ENCODE measurements around the gene SZRD1.

SZRD1 gene

DNA sequence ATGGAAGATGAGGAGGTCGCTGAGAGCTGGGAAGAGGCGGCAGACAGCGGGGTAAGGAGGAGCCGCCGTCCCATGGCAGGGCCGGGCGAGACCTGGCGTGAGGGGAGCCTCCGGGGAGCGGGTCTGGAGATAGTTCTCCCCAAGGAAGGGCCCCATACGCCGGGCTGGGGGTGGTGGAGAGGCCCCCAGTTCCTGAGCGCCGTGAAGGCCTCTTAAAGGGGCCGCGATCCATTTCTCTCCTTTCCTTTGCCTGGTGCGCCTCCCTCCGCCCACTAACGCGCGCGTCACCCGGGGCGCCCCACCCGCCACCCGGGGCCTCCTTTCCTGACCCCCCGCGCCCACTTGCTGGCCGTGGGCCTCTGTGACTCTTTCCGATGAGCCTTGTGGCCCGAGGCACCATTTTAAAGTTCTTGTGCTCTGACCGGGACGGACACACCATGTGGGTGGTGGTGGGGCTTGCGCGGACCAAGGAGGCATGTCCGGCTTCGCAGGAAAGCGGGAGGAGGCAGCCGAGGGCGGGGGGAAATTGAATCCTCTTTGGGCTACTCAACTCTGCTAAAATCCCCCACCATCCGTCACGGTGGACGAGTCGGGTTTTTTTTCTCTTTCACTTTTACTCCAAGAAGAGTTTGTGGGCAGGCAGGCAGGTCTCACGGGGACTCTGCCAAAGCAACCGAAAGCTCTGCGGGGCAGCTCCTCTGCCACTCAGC, 371 bp downstream of the SZRD1 start:
- in situ Hi-C loops (cut with HindIII; ENCODE audit: low sequenced_read_pairs) = no loop called here

DNA sequence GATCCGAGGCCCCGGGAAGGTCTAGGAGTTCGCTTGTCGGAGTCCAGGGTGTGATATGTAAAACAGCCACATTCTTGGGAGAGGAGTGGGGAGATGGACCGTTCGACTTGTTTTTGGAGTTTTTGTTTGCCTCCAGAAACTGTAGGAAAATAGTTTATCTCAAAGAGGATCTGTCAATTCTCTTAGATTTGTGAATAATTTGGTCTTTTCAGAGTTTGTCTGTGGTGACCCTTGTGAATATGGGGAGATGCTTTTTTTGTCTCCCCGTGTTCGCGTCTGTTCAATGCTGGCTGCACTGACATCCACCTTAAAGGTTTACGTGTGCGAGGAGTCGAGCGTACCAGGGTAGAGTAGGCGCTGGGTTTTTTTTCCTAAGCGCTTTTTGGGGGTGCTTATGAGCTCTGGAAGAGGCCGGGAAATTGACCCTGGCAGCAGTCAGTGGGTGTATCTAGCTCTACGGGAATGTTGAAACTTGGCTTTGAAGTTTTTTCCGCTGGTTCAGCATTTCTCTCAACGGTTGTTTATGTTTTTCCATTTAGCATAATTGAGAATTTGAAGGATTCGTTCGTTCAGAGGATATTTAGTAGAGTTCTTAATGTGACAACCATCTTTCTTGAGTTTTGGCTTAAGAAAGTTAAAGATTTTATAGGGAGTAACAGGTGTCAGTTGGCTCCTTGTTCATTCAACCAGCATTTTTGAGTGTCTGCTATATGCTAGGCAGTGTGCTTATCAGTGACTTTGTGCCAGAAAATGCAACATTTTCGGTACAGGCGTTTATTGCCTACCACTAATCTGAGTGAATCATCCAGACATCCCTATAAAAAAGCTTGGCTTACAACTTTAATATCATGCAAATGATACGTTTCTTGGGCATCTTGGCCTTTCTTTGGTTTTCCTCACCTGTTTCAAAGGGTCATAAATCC, 1.2 kb downstream of the SZRD1 start:
- in situ Hi-C loops (cut with HindIII; ENCODE audit: low sequenced_read_pairs) = no loop called here

DNA sequence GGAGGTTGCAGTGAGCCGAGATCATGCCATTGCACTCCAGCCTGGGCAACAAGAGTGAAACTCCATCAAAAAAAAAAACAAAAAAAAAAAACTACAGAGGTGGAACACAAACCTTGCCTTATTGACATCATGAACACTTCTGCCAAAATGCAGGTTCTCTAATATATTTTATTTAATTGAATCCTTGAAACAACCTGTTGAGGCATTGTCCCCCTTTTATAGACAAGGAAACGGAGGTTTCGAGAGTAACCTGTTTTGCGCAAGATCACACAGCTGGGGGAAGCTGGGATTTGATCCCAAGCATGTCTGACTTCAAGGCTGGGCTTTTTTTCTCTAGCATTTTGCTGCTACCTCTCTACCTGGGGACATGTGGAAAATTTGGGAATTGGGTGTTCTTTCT, 2.8 kb downstream of the SZRD1 start:
- in situ Hi-C loops (cut with HindIII; ENCODE audit: low sequenced_read_pairs) = no loop called here

DNA sequence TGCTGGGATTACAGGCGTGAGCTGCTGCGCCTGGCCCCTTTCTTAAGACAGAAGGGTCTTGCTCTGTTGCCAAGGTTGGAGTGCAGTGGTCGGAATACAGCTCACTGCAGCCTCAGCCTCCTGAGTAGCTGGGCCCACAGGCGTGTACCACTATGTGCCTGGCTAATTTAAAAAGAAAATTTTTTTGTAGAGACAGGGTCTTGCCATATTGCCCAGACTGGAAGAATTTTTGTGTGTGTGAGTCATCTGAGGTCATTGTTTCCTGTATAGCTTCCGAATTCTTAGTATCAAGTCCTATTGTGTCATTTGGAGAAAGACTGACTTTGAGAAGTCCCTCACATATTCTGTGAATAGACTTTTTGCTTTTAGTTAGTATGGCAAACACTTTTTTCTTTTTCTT, 4.7 kb downstream of the SZRD1 start:
- in situ Hi-C loops (cut with HindIII; ENCODE audit: low sequenced_read_pairs) = no loop called here

DNA sequence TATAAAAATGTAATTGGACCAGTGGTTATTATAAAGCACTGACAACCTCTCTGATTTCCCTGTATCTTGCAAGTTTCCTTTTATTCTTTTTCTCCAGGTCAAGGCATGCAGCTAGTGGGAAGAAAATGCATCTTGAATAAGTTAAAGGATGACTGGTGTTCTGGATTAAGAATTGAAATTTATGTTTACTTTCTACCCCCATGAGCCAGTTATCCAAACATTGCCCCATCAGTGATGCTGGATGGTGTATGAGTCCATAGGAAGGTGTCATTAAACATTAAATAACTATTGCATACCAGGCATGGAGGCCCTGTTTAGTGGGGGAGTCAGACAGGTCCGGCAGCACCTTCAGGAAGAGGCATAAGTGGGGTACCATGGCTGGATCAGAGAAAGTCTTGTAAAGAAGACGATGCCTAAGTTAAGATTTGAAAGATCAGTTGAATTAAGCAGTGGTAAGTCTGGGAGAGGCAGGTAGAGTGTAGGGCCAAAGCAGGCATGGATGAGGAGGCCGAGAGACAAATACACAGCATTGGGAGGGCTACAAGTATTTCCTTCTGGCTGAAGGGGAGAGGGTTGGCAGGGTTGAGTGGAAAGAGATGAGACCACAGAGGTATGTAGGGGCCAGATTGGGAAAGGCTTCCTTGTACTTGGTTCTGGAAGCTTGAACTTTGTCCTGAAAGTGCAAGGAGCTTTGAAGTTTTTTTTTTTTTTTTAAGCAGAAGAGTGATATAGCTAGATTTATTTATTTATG, 5.7 kb downstream of the SZRD1 start:
- in situ Hi-C loops (cut with HindIII; ENCODE audit: low sequenced_read_pairs) = no loop called here

DNA sequence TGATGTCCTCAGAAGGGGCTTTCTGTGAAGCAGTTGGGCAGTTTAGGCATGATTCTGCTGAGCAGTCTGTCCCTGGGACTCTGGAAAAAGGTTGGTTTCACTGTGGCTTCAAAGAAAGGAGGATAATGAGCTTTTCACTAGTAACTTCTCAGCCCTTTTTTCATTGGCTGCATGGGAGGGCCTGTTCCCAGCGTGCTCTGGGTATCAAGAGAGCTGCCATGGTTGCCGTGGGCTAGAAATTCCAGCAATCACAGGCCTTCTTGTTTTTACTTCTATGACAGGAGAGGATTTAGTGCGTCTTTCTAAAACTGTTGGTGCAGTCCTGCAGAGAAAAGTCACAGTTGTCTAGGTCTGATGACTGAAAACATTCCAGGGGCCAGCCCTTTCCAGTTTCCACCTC, 7.2 kb downstream of the SZRD1 start:
- in situ Hi-C loops (cut with HindIII; ENCODE audit: low sequenced_read_pairs) = no loop called here

DNA sequence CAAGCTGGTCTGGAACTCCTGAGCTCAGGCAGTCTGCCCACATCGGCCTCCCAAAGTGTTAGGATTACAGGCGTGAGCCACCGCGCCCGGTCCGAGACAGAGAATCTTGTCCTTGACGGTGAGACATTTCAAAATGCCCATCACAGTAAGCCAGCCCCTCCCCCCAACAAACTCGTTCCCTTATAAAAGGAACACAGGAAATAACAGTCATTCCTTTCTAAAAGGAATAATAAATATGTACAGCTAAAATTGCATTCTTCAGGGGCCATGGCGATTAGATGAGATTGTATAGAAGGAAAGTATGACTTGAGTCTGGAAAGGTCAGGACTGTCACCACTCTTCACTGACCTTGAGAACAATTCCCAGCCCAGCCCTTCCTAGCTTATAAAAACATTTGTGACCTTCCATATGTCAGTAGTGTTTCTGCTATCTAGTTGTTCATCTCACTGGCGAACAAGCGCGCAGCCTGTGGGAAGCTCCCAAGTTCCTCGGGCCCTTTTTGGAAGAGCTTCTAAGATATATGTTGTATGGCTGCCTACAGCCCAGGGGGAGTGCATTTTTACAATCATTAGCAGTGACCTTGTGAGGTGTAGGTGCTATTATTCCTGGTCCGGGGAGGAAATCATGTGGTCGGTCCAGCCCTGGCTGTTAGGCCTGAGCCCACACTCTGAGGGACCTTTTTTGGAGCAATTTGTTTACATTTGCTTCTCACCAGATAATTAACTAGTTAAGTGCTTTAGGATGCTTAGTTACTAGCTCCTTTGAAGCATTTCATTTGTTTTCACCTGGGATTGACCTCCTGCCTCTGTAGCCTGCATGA, 8.7 kb downstream of the SZRD1 start:
- in situ Hi-C loops (cut with HindIII; ENCODE audit: low sequenced_read_pairs) = no loop called here

DNA sequence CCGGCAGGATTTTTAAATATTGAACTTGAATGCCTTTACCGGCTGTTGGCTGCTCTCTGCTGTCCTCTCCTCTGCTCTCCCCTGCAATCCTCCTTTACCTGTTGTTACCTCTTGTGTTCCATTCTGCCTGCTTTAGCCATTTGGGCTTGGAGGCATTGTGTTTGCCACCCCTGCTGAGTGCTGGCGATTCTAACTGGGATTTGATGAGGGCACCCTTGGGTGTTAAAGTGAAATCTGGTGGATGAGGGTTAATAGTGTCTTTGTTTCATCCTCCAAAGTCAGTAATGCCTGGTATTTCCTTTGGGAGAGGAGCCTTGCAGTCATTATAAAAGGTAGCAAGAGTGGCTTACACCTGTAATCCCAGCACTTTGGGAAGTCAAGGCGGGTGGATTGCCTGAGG, 9.9 kb downstream of the SZRD1 start:
- in situ Hi-C loops (cut with HindIII; ENCODE audit: low sequenced_read_pairs) = no loop called here

DNA sequence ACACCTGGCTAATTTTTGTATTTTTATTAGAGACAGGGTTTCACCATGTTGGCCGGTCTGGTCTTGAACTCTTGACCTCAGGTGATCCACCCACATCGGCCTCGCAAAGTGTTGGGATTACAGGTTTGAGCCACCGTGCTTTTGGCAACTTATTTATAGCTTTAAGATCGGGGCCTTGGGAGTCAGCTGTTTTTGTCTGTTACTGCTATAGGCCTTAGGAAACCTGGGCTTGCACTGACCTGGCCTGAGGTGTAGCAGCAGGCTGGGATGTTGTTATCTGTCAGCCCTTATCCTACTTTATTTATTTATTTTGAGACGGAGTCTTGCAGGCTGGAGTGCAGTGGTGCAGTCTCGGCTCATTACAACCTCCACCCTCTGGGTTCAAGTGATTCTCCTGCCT, 11.4 kb downstream of the SZRD1 start:
- in situ Hi-C loops (cut with HindIII; ENCODE audit: low sequenced_read_pairs) = no loop called here

DNA sequence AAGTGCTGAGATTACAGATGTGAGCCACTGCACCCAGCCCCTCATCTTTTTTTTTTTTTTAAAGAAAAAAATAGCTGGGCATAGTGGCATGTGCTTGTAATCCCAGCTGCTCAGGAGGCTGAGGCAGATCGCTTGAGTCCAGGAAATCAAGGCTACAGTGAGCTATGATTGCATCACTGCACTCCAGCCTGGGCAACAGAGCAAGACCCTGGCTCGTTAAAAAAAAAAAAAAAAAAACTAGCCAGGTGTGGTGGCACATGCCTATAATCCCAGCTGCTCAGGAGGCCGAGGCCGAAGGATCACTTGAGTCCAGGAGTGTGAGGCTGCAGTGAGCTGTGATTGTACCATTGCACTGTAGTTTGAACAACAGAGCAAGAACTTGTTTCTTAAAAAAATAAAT, 13.8 kb downstream of the SZRD1 start:
- in situ Hi-C loops (cut with HindIII; ENCODE audit: low sequenced_read_pairs) = no loop called here

DNA sequence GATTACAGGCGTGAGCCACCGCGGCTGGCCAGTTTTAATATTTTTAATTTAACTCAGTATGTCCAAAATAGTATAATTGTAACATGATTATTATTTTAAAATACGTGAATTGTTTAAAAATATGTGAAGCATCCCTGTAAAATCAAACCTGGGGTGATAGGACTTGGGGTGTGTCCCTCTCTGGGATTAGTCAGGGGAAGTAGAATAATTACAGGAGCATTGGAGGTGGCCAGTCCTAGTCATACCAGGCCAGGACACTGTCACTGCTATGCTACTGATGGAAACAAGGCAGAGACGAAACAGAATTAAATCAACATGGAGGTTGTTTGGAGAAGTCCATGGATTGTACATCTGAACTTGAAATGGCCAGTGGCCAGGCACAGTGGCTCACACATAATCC, 16.8 kb downstream of the SZRD1 start:
- in situ Hi-C loops (cut with HindIII; ENCODE audit: low sequenced_read_pairs) = no loop called here

DNA sequence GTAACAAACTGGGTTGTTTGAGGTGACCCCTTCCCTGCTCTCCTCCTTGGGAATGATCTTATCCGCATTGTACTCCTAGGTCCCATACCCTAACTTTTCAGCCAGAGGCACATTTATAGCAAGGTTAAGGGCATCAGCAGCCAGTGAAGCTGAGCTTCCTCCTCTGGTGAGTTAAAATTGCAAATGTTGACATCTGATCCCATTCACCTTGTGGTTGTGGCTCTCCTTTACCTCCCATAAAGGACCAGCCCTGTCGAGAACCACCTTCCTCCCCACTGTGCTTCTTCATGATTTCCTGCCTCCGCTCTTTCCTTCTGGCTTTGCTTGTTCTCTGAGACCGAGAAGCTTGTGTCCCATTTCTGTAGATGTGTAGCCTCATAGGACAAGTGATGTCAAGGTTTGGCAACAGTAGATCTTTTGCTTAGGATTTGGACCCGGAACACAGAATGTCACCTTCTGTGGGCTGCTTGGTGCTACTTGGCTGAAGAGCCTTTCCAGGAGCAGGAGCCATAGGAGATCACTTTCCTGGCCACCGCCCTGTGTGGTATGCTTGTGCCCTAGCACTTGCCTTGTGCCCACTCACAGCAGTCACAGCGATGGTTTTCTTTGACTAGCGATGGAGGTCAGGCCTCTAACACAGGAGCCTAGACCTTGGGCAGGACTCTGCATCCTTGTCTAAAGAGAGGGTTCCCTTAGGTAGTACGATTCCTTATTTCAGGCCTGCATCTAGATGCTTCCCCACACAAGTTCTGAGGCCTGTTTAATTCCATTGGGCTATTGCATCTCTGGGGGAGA, 18.8 kb downstream of the SZRD1 start:
- in situ Hi-C loops (cut with HindIII; ENCODE audit: low sequenced_read_pairs) = loop anchor here (5.0 kb wide), 1 partner anchor 46 kb away; no protein-coding TSS in a partner anchor

DNA sequence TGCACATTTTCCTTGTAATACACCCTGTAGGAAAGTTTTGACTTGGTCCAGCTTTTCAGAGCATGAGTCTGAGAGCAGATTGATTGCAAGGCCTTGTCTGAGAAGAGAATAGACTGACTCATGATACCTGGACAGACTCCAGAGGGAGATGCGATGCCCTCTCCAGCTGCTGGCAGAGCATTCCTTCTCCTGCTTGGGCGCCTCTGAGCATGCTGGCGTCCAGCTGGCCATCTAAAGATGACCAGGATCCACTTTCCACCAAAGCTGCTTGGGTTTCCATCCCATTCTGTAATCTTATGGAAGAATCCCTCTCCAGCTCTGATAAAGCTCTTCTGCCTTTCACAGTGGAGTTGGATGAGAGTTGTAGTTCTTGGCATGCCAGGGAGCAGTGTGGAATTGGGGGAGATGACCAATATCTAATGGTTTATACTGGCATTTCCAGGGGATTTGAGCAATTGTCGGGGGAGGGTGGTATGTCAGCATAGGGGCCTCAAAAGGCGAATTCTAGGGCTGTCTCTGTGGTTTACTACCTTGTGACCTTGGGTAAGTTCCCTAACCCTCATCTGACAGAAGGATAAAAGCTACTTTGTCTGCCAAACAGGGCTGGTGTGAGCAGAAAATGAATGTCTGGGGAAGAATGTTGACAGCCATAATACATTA, 19.5 kb downstream of the SZRD1 start:
- in situ Hi-C loops (cut with HindIII; ENCODE audit: low sequenced_read_pairs) = loop anchor here (5.0 kb wide), 1 partner anchor 46 kb away; no protein-coding TSS in a partner anchor

DNA sequence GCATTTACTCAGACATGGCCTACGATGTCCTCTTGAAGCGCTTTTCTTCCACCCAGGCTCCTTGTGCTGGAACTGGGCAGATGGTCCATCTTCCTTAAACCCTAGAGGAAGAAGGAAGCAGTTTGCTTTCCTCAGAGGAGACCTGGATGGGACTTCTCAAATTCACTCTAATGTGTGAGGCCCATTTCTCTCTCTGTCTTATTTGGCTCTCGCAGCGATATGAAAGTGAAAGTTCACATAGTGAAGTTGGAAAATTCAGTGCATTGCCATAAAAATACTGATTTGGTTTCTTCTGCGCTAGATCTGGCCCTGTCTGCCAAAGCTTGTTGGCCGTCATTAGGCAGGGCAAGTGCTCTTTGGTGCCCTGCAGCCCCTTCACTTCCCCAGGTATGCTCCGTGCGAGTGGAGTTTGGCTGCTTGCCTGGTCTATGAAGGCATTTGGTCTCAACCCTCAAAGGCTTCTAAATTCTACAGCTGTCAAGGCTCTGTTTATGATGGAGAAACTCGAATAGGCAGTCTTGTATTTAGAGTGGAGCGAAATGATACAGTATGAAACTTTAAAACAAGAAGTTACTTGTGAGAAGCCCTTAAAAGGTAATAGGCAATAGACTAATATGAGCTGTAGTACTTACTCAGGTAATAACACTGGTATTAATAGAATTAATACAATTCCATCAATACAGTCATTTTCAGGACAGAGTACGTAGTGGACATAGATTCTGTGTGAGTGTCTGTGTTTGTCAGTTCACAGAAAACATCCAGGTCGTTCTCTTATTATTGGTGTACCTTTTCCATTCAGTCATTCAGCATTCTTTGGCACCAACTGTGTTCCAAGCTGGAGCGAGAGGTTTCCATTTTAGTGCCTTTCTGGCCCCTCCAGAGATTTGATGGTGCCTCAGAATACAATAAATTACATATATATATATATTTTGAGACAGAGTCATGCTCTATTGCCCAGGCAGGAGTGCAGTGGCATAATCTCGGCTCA, 20.5 kb downstream of the SZRD1 start:
- in situ Hi-C loops (cut with HindIII; ENCODE audit: low sequenced_read_pairs) = loop anchor here (5.0 kb wide), 1 partner anchor 45 kb away; no protein-coding TSS in a partner anchor

DNA sequence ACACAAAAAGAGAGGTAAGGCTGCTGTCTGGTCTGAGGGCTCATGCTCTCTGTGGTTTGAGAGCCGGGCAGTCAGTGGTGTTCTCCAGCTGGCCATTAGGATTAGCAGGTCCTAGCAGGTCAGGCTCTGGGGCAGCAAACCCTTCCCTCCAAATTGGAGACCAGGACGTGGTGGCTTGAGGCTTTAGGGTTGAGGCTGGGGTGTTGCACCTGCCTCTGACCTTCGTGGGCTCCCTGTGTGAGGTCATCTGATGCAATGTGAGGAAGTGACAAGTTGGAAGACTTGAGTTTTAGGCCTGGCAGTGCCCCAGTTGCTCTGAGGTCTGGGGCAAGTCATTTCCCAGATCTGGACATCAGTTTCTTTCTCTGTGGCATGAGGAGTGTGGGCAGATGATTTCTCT, 24.4 kb downstream of the SZRD1 start:
- in situ Hi-C loops (cut with HindIII; ENCODE audit: low sequenced_read_pairs) = no loop called here

DNA sequence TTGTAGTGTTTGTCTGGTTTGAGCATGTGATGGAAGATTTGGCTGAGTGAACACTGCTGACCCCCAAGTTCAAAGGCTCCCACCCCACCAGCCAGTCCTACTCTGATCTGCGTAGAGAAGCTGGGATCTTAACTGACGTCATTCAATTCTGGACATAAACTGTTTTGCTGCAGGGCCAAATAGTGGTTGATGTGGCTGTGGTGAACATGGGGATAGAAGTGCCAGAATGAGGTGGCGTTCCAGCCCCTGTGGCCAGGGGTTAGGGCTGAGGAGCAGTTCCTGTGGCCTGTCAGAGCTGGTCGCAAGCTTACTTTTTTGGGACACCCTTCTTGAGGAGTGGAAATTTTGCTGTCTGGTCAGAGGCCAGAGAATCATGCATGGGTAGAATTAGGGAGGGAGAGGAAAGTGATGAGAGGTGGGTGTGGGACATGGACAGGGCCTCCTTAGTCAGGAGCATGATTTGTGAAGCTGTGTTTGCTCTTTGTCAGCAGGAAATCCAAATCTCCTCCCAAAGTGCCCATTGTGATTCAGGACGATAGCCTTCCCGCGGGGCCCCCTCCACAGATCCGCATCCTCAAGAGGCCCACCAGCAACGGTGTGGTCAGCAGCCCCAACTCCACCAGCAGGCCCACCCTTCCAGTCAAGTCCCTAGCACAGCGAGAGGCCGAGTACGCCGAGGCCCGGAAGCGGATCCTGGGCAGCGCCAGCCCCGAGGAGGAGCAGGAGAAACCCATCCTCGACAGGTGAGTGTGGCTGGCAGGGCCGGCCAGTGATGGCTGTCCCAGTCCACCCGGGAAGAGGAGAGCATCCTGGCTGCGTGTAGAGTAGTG, 25.9 kb downstream of the SZRD1 start:
- in situ Hi-C loops (cut with HindIII; ENCODE audit: low sequenced_read_pairs) = no loop called here

Data from DLD1 (cell line).